Sigmoid colon (tissue), 3 donors: ENCODE results near the gene RAB27B.
"Not testable (repeated sequence)": the region's sequence is repeated elsewhere in the genome, so short reads cannot be mapped to it uniquely, and the experiment has no call there.

ENCODE experiments used
- CTCF ChIP-seq, 4 experiments: fragments of 450-650 bp in 3 of 4; fragments of 200-600 bp in 1 of 4; IDR thresholded peaks; one replicate each; pipeline ENCODE4 v1.5.1; 2016 to 2019; ENCODE audit warnings: antibody characterized with exemption in 4 of 4, mild to moderate bottlenecking in 3 of 4, moderate library complexity in 2 of 4
- POLR2A ChIP-seq, 2 donors: fragments of 450-650 bp; IDR thresholded peaks; one replicate each; pipeline ENCODE4 v1.6.1; 2016; ENCODE audit warnings: antibody characterized with exemption in 2 of 2, mild to moderate bottlenecking in 2 of 2, moderate library complexity in 2 of 2

GRCh38 chr18:54820785-54821275 lies 7.4 kb upstream of the RAB27B start:
- not testable (repeated sequence) for TF ChIP-seq CTCF, POLR2A (IDR thresholded peaks at IDR 0.05)
